HT1080 (cell line): Measurements from ENCODE around the gene AFF3. TPM values are rescaled to one million over a fixed set of nuclear protein-coding genes. Genes with fewer than 3 reads are reported as not detected.

ENCODE experiments used
- DNase-seq: peaks from one replicate; pipeline ENCODE4 v3.0.0-alpha.2; 2015; ENCODE audit warnings: low read depth
- total RNA-seq: library from RNA; depleted of rRNA; stranded (reverse); fragments of >200 nt; shearing (Covaris generic); gene quantifications from 2 replicates; pipeline ENCODE4 v1.2.3, GENCODE V29; 2014

Gene AFF3
- total RNA-seq, 1 experiment from 2014 or later, result 9.3 TPM

DNA sequence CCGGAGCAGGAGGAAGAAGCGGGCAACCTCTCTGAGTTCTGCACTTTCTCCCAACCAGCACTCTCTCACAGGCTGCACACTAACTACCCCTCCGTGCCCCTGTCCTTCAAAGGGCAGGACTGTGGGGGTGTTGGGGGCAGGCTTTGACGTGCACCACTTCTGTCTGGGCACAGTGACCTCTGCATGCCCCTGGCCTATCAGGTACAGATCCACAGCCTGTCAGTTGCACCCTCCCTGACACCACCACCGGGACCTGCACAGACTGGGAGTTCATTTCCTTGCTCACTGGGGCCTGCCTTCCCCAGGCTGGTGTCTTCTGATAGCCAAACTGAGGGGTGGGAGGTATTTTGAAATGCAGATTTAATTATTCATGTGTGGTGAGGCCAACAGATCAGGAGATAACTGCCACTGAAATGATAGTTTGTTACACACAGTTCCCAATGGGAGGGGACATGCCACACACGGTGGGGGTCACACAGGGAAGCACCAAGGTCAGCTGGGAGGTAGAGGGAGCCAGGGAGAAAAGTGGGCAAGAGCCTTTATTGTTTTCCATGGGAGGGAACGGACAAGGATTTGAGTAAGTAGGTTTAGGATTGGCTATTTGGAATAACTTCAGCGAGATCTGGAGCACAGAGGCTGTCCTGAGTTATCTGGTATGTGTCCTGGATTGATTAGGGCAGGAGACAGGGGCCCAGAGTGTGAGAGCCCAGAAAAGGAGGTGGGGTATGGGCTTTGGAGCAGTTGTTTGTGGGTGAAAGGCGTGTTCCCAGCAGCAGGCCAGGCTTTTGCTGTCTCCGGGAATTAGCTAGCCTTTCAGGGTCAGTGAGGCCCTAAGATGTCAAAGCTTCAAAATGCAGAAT lies 251.6 kb downstream of the AFF3 start:
- DNase-seq, result no peak

DNA sequence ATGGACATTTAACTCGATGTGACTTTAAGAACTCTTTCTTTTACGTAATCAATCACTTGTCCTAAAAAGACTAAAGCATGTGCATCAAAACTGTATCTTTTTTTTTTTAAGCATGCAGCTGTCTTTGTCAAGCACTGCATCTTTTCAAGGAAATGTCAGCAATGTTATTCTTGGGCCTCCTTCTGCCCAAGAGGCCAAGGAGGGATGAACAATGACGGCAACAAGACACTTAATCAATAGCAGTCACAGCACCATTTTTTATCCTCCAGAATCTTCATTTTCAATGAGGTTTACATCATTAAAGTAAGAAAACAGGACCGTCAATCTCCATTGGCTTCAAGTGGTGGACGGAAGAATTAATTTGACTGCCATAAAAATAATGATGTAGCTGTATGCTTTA lies 253.8 kb downstream of the AFF3 start:
- DNase-seq, result no peak

DNA sequence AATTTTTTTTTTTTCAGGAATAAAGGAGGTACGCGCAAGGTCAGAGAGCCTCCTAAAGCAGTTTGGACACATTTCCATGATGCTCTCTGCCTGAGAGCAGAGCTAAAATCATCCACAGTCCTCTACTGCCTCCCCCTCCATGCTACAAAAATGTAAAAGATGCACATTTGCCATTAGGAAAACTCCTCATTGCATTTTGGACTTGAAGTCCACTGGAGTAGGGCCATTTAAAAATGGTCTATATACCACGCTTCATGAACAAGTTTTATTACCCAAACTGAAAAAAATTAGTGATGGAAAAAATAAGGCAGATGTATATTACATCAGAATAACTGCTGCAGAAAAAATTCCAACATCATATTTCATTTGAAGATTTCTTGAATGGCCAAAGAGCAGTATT lies 256.0 kb downstream of the AFF3 start:
- DNase-seq, result no peak

DNA sequence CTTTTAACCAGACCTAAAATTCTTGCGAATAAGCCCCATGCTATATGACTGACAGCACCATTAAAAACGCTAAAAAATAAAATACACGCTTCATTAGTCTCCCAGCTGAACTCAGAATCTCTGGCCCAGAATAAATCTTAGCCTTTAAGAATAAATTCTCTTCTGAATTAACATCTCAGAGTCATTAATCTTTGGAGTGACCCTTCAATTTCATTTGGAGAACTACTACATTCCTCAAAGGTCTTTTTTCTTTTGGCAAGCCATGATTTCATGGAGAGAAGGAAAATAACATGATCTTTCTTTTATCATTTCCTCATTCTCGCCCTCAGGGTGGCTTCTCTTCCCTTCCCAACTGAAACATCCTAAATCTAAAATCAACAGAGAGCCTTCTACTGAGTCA lies 259.0 kb downstream of the AFF3 start:
- DNase-seq, result no peak

DNA sequence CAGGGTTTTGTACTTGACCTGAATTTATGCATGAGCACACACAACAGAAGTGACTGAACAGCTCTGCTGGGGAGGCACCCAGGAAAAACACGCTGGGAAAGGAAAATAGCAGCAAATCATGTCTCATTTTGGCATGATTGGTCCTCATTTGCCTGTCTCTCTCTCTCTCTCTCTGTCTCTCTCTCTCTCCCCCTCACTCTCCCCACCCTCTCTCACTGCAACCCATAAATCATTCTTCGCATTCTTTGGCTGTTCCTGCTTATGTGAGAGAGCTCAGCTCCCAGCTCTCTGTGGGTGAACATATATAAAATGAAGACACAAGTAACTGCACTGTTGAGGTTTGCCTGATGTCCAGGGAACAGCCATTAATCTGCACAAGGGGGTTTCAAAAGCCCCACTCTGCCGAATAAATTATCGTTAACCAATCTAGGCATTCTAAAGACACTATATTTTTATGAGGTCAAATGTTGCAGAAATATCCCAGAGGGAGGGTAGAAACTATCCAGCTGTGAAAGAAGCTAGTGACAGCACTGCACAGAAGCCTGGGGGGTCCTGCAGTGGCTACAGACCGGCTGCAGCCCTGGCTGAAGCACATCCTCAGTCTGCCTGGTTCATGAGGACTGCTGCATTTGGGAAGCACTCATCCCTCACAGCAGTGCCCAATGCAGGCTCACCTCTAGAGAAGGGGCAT lies 260.3 kb downstream of the AFF3 start:
- DNase-seq, result peak; percentile 95

DNA sequence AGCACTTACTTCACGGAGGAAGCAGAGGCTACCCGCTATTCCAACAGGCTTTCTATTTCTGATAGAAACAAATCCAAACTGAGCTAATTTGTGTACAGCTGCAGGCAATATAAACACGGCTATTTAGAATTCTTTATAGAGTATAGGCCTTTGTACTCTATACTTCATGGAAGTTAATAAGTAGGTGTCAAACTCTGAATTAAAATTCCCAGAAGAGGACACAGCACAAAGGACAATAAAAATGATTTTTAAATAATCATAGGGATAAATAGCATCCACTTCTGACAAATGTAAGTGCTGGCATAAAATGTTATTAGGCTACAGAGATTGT lies 261.5 kb downstream of the AFF3 start:
- DNase-seq, result no peak

DNA sequence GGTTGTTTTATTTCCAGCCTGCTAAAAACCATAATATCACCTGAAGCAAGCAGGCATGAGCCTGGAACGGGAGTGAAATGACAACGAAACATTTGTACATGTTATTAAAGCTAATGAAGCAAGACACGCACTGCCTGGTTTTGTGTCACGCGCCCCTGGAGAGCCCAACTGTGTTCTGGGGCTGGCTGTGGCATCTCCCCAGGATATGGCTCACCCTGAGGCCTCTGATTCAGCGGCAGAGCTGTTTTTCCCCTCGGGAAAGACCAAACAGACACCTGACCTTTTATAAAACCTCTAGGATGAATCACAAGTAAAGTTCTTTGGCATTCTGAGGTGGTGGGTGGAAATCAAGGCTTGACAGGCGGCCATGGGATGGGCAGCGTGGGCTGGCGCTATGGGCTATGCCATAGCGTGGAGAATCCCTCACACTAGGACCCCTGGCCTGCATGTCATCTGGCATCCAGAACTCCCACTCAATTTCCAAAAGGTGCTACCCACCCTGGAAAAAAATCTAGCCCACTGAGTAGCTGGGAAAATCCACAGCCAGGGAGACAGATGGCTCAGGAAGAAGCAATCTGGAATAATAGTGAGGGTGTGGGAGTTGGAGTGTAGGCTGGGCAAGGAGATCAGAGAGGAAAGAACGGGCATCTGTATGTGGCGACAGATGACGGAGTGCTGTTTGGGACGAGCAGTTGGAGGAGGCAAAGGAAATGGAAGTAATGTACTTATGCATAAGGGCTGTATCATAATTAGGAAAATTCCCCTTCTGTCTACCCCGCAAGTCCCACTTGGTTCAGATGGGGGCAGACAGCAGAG lies 262.0 kb downstream of the AFF3 start:
- peak; percentile 98 for DNase-seq

DNA sequence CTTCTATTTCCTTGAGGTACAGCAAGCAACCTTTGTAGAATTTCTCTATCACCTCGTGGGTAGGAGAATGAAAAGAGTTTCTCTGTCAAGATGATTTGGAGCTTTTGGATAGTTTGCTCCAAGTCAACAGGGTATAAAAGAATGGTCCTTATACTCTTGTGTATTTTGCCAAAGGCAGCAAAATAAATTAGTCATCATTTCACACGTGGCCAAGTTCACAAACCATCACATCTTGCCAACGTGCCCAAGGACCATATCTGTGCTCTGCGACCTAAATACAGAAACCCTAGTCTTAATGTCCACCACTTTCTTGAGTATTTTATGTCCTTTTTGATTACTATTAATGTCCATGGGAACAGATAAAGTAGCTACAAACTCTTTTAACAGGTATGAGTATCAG lies 262.9 kb downstream of the AFF3 start:
- DNase-seq, result peak; percentile 72

DNA sequence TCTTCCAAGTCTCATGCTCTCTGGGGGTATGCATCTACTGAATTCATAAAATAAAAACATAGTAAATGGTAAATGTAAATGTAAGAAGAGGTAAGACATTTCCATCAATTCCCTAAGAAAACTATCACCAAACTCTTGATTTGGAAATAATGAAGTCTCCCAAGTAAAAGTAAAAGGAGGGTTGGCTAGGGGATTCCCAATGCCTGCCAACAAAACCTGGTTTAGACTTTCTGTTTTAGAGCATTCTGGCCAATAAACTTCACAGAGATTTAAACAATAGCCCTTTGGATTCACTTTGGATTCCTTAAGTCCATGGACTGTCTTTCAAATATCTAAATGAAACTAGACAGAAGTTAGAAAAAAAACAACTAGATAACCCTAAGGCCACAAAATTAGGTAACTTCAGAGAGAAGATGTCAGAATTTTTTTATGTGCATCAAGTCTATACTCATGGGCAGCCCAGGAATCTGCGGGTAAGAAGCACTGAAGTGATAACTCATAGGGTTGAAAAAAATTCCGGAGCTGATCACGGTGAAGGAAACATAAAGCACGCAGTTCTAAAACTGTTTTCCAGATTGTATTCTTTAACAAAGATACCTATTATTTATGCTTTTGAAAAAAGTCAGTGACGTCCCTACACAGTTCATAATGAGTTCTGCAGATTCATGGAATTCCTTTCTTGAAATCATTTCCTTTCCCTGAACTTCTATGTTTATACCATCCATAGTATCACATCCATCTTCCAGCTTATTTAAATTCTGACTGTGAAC lies 263.6 kb downstream of the AFF3 start:
- peak; percentile 93 for DNase-seq

DNA sequence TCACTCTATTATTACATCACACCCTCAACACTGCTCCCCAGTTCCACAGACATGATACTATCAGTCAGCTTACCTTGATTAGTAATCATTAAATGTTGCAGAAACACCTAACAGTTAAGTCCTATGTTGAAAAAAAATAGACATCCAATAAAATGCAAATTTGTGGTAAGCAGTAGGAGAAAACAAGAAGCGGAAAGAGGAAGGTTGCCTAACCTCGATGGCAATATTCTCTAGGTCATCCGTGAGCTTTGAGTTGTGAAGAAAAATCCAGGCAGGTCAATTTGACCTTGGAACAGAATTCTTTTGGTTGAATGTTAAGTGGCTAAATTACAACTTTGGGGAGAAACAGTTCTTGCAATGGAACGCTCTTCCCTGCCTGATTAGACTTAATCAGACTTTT lies 264.4 kb downstream of the AFF3 start:
- no peak for DNase-seq

DNA sequence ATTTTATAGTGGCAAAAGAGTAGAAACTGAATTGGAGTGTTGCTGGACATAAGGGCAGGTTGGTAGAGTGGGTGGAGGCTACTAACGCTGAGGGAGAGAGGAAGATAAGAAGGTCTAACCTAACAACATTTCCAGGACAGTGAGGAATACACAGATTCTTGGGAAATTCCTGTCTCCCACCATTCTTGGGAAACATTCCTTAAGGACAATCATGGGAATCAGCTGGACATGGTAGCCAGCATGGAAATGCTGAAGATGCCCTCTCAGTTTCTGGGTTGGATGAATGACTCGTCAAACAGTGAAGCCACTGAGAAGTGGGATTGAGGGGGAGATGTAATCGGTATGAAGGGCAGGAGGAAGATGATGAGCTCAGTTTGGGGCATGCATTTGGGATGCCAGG lies 265.4 kb downstream of the AFF3 start:
- DNase-seq, result no peak

DNA sequence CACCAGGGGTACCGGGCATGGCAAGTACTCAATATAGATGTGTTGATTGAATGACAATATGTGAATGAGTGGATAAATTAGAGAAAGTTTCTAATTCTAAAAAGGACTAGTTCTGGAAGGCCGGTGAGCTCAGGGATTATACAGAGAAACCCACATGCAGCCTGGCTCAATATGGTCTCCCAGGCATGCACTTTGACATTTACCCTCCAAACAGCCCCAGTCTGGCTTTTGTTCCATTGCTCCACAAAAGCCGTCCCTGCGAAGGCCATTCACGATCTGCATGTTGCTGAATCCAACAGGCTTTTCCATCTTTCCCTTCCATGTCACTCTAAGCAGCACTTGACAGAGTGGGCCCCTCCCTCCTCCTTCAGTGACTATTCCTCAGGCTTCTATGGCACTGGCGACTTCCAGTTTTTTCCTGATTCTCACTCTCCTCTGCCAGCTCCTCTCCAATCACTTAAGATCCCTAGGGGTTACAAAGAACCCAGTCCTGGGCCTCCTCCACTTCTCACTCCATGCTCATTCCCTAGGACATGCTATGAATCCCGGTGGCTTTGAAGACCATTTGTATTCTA lies 266.7 kb downstream of the AFF3 start:
- no peak for DNase-seq

DNA sequence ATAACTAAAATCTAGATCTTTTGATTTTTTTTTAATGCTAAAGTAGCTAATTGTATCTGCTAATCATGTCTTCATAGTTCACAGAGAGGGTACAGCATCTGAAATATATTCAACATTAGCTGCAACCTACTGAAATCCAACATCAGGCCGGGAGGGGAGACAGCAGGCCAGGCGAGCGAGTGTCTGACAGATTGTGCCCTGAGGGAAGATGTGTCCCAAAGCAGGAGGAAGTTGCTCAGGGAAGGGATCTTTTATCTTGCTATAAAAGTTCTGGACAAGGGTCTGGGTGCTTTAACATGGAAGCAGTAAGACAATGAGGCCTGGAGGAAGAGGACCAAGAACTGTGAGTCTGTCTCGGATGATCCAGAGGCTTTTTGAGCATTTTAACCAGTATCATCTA lies 274.1 kb downstream of the AFF3 start:
- DNase-seq, result no peak

DNA sequence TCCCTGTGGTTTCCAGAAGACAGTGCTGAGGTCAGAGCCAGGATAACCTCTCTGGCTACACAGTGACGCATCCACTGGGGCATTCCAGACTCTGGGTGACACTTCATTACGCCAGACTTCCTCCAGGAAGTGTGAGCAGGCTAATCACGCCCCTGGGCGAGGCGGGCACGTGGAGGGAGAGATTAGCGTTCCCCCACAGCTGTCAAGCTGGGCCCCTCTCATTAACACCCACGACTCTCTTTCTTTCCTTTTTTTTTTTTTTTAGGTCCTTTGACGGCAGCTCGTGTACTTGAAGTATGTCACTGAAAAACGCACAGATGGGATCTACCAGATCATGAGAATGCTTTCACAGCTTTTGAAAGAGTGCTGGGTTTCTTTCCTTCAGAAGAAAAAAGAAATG lies 274.6 kb downstream of the AFF3 start:
- peak; percentile 91 for DNase-seq

DNA sequence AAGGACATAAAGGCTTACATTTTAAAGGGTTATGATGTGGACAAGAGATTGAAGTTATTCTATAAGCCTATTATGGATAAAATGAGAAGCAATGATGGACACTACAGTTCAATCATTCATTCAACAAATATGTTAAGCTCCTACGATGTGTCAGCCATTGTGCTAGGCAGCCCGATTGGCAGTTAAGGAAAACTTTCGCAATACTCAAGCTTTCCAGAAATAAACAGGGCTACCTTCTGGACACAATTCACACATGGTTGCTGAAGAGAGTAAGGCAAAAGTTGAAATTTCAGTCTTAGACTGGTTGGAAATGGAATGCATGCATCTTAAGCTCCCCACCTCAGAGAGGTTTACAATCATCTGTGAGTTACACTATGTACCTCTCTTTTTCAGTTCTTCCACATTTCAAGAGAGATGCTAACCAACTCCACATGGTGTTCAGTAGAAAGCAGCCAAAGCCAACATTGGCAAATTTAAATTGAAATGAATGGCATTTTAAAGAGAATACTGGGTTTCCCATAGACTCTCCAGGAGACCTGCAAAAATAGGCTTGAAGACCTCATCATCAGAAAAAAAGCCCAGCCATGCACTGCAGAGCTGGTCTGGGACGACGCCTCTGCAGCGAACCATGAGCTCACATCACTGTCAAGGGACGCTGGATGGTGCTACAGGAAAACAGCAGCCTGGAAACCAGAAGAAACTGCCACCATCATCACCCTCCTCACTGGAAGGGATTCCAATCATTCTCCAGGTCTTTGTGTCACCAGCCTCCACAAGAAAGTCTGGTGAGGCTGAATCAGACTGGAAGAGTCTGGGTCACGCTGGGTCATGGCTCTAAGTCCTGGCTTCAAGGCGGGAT lies 276.3 kb downstream of the AFF3 start:
- DNase-seq, result peak; percentile 49

DNA sequence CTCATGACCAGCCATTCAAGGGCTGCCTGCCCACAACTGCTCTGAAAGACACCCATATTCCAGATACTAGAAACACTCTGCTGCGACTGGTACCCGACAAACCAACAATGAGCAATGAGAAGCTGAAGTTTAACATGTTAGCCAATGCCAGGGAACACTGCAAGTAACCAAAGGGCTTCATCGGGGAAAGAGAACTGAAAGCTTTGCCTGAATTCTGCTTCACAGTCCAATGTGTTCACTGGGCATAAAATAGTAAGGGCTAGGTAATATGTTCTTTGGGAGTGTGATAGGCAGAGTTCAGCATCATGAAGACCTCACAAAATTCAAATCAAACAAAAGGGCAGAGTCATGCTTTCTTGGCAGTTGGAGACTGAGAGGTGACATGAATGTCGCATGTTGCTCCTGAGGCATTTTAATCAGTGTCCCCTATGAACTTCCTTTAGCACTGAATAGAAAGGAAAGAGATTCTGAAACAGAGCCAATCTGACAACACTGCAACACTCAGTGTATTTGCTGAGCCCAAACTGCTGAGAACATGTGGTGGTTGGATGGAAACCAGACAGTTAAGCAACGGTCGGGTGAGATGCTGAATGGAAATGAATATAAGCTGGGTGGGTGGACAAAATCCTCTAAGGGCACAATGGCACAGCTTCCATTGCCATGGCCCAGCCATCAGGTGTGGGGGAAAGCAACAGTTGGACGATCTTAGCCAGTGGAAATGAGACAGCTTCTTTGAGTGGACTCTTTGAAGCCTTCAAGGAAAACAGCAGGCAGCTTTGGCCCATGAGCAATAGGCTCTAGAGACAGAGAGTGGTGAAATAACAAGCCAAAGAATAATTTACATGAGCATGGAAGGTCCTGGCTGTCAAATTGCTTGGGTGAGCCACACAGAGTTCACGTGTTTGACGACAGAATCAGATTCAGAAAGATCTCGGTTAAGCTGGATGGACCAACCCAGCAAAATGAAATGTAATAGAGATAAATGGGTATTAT lies 277.5 kb downstream of the AFF3 start:
- no peak for DNase-seq

DNA sequence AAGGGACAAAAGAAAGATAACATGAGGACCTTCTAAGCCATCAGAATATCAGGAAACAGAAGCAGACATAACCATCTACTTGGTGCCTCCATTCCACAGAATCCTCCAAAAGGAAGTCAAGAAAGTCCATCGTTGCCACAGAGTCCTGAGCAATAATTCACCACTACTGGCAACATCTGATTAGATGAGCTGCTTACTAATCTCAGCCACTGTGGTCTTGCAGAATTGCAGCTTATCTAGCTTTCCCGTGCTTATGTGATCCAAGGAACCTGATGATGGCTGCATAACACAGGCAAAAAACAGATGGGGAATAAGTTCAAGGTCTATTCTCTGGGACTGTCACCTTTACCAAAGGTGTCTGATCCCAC lies 278.5 kb downstream of the AFF3 start:
- no peak for DNase-seq

DNA sequence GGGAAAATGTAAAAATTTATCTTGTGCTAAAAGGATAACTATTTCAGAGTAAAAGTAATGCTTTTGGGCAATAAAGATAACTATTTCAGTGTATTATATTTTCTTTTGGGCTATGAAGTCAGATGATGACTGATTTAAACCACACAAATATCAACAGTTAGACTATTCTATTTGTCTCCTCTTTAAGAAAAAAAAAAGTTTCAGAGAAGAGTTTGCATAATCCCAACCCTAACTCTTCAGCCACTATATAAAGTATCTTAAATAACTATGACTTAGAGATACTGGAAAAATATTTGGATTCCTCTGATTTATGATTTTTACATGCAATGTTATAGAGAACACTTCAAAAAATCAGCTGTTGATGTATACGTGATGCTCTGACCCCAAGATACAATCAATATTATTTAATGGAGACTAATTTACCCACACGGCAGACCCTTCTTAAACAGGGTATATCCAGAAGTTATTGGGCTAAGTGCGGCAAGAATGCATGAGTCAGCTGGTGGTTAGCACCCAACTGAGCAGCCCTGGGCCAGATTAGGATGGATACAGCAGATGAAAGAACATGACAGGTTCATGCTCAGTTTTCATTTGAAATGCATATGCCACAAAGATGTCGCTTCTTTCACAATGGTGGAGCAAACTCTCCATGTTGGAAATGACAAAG lies 279.0 kb downstream of the AFF3 start:
- DNase-seq, result peak; percentile 81
